GM03348 (cell line): ENCODE data around the gene ACAD9.
"Not testable (repeated sequence)": the region's sequence is repeated elsewhere in the genome, so short reads cannot be mapped to it uniquely, and the experiment has no call there.

ENCODE experiments used
- DNase-seq: peaks from one replicate; pipeline ENCODE4 v3.0.0; 2012; ENCODE audit warnings: low spot score

Gene ACAD9

GRCh38 chr3:128879125-128879969 lies at the start of gene ACAD9:
Gene ACAD9, plus strand, starts transcription at chr3:128879620. Its CDS starts 72 bp downstream, at chr3:128879692.
- peak; percentile 100 for DNase-seq

GRCh38 chr3:128829925-128830625 lies 49.3 kb upstream of the ACAD9 start:
- DNase-seq = not testable (repeated sequence)

GRCh38 chr3:128830762-128831161 lies 48.7 kb upstream of the ACAD9 start:
- DNase-seq = not testable (repeated sequence)

- DNase-seq = not testable (repeated sequence)
Observed at GRCh38 chr3:128832979-128833378, 46.4 kb upstream of the ACAD9 start.

DNA sequence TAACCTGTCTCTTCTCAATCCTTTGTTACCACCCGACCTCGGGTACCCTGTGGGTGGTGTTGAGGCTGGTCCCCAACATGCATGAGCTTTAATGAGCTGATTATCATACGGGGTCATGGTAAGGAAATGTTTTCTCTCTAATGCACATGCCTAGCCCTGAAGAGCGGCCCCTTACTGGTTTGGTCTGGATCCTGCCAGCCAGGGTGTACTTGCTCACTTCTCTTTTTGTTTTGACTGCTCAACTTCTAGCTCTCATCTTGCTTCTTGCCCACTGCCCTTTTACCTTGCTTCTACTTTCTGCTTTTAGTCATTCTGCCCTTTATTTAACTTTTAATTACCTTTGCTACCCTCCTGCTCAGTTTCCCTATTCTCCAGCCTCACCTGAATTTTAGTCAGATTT lies 44.3 kb upstream of the ACAD9 start:
- no peak for DNase-seq

DNA sequence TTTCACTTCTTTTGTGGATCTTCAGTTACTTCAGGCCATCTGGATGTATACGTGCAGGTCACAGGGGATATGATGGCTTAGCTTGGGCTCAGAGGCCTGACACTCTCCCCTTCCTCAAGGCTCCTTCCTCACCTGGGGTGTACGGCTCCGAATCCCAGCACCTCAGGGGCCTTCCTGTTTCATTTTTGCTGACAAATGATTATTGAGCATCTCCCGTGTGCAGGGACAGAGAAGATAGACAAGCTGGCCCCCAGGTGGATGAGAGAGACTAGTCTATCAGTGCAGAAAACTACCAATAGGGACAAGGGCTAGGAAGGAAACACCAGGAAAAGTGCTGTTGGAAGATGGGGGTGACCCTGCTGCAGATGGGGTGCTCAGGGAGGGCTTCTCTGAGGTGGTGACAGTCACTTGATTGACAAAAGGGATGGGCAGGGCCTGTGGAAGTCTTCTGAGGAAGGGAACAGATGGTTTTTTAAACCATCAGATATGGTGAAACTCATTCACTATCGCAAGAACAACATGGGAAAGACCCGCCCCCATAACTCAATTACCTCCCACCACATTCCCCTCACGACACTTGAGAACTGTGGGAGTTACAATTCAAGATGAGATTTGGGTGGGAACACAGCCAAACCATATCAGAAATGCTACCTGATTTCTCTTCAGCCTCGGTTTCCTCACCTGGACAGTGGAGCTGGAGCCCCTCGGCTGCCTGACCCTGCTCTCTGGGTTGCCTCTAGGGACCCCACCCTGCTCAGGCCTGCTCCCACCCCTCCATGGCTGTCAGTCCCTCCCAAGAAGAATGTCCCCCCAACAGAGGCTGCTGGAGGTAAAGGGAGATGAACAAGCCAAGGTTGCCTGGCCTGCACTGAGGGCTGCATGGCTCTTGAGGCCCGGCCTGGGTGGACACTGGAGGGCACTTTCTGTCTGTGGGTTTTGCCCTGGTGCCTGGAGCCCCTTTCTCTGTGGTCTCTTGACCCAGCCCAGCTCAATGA lies 37.2 kb upstream of the ACAD9 start:
- DNase-seq = no peak

- no peak for DNase-seq
Observed at GRCh38 chr3:128844502-128844901, 34.9 kb upstream of the ACAD9 start.

GRCh38 chr3:128845119-128845777 lies 34.2 kb upstream of the ACAD9 start:
- no peak for DNase-seq

GRCh38 chr3:128845778-128846485 lies 33.5 kb upstream of the ACAD9 start:
- DNase-seq = peak; percentile 95

GRCh38 chr3:128846486-128846891 lies 32.9 kb upstream of the ACAD9 start:
- DNase-seq = no peak

- DNase-seq = no peak
Observed at GRCh38 chr3:128847666-128848370, 31.6 kb upstream of the ACAD9 start.

DNA sequence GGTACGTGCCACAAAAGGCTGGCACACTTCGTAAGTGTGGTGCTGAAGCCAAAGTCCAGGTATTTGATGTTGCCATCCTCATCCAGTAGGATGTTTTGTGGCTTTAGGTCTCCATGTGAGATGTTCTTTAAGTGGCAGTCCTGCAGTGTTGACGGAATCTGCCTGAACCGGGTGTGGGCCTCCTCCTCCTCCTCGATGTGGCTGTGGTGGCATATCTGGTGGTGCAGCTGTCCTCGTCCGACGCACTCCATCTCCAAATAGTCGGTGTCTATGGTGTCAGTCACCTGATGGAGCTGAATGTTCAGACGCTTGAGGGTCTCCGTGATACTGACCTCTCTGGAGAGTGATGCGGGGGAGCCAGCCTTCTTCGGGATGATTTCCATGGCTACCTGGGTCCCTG lies 30.5 kb upstream of the ACAD9 start:
- DNase-seq = no peak

GRCh38 chr3:128849911-128850455 lies 29.4 kb upstream of the ACAD9 start:
- peak; percentile 35 for DNase-seq

DNA sequence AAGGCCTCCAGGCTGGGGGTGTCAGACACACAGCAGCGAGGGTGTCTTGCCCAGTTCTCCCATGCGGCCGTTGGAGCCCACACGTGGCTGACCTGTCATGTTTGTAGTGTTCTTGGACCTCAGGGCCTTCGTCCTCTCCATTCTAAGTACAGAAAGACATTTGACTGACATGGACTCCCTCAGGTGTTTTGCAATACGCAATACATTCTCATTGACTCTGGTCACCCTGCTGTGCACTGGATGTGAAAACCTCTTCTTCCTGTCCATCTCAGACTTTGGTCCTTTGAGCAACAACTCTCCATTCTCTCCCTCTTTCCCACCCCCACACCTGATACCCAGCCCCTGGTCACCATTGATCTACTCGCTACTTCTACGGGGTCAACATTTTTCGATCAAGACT lies 28.9 kb upstream of the ACAD9 start:
- no peak for DNase-seq

DNA sequence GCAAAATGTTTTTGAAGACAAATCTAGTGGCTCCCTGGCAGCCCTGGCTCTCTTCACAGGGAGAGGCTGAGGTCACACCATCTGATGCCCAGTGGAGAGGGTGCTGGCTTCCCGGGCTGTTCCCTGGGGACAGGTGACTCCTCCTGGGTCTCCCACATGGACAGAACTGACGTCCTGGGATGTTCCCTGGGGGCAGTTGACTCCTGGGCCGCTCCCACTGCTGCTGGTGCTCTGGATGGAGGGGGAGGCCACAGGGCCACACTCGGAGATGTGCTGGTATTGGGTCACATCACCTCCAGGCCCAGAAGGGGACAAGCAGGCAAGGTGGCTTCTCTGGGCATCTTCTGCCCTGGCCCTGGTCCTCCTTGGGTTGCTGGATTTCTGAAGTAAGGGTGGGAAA lies 27.8 kb upstream of the ACAD9 start:
- no peak for DNase-seq

- no peak for DNase-seq
Observed at GRCh38 chr3:128853826-128854225, 25.6 kb upstream of the ACAD9 start.

GRCh38 chr3:128854475-128854874 lies 24.9 kb upstream of the ACAD9 start:
- no peak for DNase-seq

DNA sequence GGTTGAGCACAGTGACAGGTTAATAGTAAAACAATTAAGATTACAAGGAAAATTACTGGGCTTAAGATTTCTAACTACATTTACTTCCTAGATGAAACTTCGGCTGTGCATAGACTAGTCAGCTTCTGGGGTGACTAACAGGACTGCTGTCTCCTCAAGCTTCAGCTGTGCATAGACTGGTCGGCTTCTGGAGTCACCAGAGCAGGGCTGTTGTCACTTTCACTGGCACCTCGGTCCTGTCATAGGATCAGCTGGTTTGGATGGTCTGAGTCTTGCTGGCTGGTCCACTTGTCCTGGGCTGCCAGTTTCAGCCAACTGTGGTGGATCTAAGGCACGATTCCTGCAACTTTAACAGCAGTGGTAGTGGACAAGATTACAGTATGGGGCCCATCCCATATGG lies 23.9 kb upstream of the ACAD9 start:
- no peak for DNase-seq

- no peak for DNase-seq
Observed at GRCh38 chr3:128858167-128858566, 21.3 kb upstream of the ACAD9 start.

DNA sequence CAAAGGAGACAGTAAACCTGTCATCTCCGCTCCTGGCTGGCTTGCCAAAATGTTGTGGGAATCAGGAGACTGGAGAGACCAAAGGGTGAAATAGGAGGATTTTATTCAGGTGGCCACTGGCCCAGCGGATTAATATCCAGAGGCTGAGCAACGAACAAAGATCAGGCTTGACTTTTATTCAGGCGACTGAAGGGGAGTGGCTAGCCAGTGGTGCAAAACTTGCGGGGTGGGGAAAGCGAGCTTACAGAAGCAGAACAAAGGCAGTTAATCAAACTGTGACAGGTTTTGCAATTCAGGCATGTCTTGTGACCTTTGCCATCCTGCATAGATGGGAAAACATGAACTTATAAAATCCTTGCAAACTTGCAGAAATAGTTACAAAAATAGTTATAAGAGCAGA lies 19.8 kb upstream of the ACAD9 start:
- no peak for DNase-seq
